GM19438 (cell line): ENCODE measurements around the gene PTH2.
A peak's percentile ranks its signal among the peaks of the same experiment; 100 is the strongest.
"Not testable (repeated sequence)": the region's sequence is repeated elsewhere in the genome, so short reads cannot be mapped to it uniquely, and the experiment has no call there.

Experiments used
- ATAC-seq: cut with Tn5 transposase; IDR thresholded peaks from one replicate; pipeline ENCODE4 v1.9.1; 2021; ENCODE audit warnings: low read depth; ENCODE audit not compliant: unreplicated experiment

The PTH2 gene

GRCh38 chr19:49423071-49423984, at the start of gene PTH2:
Gene PTH2, minus strand, starts transcription at chr19:49423441. Its CDS starts 102 bp downstream, at chr19:49423339.
- no peak for ATAC-seq

- no peak for ATAC-seq
Measured at GRCh38 chr19:49472936-49473335, 49.7 kb upstream of the PTH2 start.

- no peak for ATAC-seq
Measured at GRCh38 chr19:49470615-49470978, 47.4 kb upstream of the PTH2 start.

- peak; percentile 41 for ATAC-seq
Measured at GRCh38 chr19:49469828-49470614, 46.8 kb upstream of the PTH2 start.

- peak; percentile 46 for ATAC-seq
Measured at GRCh38 chr19:49468746-49469447, 45.7 kb upstream of the PTH2 start.

- ATAC-seq: no peak
Measured at GRCh38 chr19:49468199-49468598, 45.0 kb upstream of the PTH2 start.

GRCh38 chr19:49465371-49465770, 42.1 kb upstream of the PTH2 start:
- no peak for ATAC-seq

GRCh38 chr19:49463960-49464740, 40.9 kb upstream of the PTH2 start:
- ATAC-seq: no peak

- no peak for ATAC-seq
Measured at GRCh38 chr19:49462492-49462891, 39.3 kb upstream of the PTH2 start.

- ATAC-seq: no peak
Measured at GRCh38 chr19:49461656-49462055, 38.4 kb upstream of the PTH2 start.

- not testable (repeated sequence) for ATAC-seq
Measured at GRCh38 chr19:49461130-49461529, 37.9 kb upstream of the PTH2 start.

- ATAC-seq: no peak
Measured at GRCh38 chr19:49459388-49459787, 36.1 kb upstream of the PTH2 start.

- no peak for ATAC-seq
Measured at GRCh38 chr19:49458567-49458903, 35.3 kb upstream of the PTH2 start.

- no peak for ATAC-seq
Measured at GRCh38 chr19:49456326-49456725, 33.1 kb upstream of the PTH2 start.

GRCh38 chr19:49455773-49456172, 32.5 kb upstream of the PTH2 start:
- ATAC-seq: no peak

- no peak for ATAC-seq
Measured at GRCh38 chr19:49453757-49454240, 30.6 kb upstream of the PTH2 start.

GRCh38 chr19:49453013-49453756, 29.9 kb upstream of the PTH2 start, which contains the start of gene ALDH16A1:
Gene ALDH16A1, plus strand, starts transcription at chr19:49453225. Its CDS starts 107 bp downstream, at chr19:49453332.
- ATAC-seq: peak; percentile 69

GRCh38 chr19:49451430-49452181, 28.4 kb upstream of the PTH2 start, which contains the start of gene PIH1D1:
Gene PIH1D1, minus strand, starts transcription at chr19:49451814. Its CDS starts 240 bp downstream, at chr19:49451574.
- peak; percentile 54 for ATAC-seq
